PC-9 (cell line): Measurements from ENCODE around the gene LAMC1.

ENCODE experiments used
- CTCF ChIP-seq: fragments of 200-600 bp; sonication (generic); conservative IDR thresholded peaks from 2 replicates; pipeline ENCODE4 v1.6.1; 2017; ENCODE audit warnings: mixed run types, antibody characterized with exemption, mild to moderate bottlenecking, moderate library complexity
- EZH2 ChIP-seq: fragments of 200-600 bp; sonication (generic); IDR thresholded peaks from 2 replicates; pipeline ENCODE4 v1.8.0; 2017; ENCODE audit warnings: antibody characterized with exemption, low read depth

DNA sequence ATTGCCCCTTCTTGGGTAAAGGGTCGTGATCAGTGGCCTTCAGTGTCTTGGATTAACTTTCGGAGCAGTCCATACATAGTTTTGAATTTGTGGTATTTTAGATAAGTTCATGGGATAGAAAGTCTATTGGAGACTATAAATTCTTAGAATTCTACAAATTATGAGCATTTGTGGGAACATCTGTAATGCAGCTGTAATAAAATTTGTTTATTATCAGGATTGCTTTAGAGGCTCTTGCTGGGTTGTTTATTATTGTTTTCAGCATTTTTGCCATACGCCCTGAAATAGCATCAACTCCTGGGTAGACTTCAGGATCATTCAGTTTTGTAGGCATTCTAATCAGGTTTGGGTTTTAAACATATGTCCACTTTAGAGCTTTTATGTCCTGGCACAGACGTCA is 16.1 kb downstream of the LAMC1 start:
- no peak for TF ChIP-seq CTCF
- no peak for TF ChIP-seq EZH2
